HepG2 (cell line): Measurements from ENCODE around the gene RARG. TPM values are rescaled to one million over a fixed set of nuclear protein-coding genes. Genes with fewer than 3 reads are reported as not detected.

Experiments used
- ATAC-seq: fragments of 200-7000 bp; cut with Tn5 transposase; 3 replicates; pipeline ENCODE4 v1.9.1; 2020; ENCODE audit warnings: mild to moderate bottlenecking, moderate library complexity
- BruUV-seq: library from RNA; stranded (reverse); fragments of 400-500 nt; replicated peaks from 2 replicates; lab custom pipeline; 2021; lab: Mats Ljungman, UMichigan
- CTCF ChIA-PET: fragments of 300-600 bp; formaldehyde crosslinking; extraction: SDS; loops from one replicate; lab custom pipeline; 2021; ENCODE audit warnings: low total read pairs, inconsistent platforms, low intra/inter-chr PET ratio; lab: Yijun Ruan, JAX
- POLR2A ChIA-PET: fragments of 350-600 bp; sonication (Branson Sonifier 250); formaldehyde crosslinking; loops from one replicate; lab custom pipeline; 2020; ENCODE audit warnings: antibody characterized with exemption, inconsistent platforms; lab: Yijun Ruan, JAX
- DNase-seq: peaks from one replicate; pipeline ENCODE4 v3.0.0-alpha.2; 2015; ENCODE audit warnings: low spot score
- FAIRE-seq: peaks from 3 replicates; lab custom pipeline; 2011; peaks lifted over from hg19 to GRCh38; lab: Jason Lieb, UNC
- H2AFZ ChIP-seq: one replicate; pipeline ENCODE4 v1.6.1; 2011; ENCODE audit warnings: low read length, inconsistent platforms
- H3K27ac ChIP-seq: fragments of 300-600 bp; 3 replicates; pipeline ENCODE4 v1.8.0; 2011; ENCODE audit warnings: mixed run types, mild to moderate bottlenecking, mixed read lengths, low read length, inconsistent platforms; ENCODE audit not compliant: insufficient read depth; ENCODE audit errors: extremely low read length
- H3K27me3 ChIP-seq, 2 experiments: fragments of 200-600 bp in 1 of 2; 2 replicates in 1 of 2; 3 replicates in 1 of 2; pipeline versions ENCODE4 v1.6.0 to v1.8.0; 2011; ENCODE audit warnings: low read length in 2 of 2, mild to moderate bottlenecking in 2 of 2, moderate library complexity in 2 of 2, inconsistent platforms in 1 of 2; ENCODE audit not compliant: insufficient read depth in 2 of 2, control insufficient read depth in 1 of 2
- H3K36me3 ChIP-seq, 2 experiments: fragments of 200-600 bp in 1 of 2; replicated peaks in 1 of 2; 2 replicates in 1 of 2; 3 replicates in 1 of 2; pipeline versions ENCODE4 v1.5.1 to v1.8.0; 2011; ENCODE audit warnings: low read length in 2 of 2, inconsistent platforms in 1 of 2; ENCODE audit not compliant: insufficient read depth in 2 of 2, control insufficient read depth in 1 of 2
- H3K4me1 ChIP-seq: 2 replicates; pipeline ENCODE4 v1.5.1; 2012; ENCODE audit warnings: low read length, inconsistent platforms; ENCODE audit not compliant: insufficient read depth
- H3K4me2 ChIP-seq: 2 replicates; pipeline ENCODE4 v1.6.0; 2011; ENCODE audit warnings: low read depth, low read length, inconsistent platforms
- H3K4me3 ChIP-seq, 3 experiments: fragments of 200-600 bp in 1 of 3; sonication (generic), shearing (Covaris generic) in 1 of 3; replicated peaks in 1 of 3; 2 replicates each; pipeline ENCODE4 v1.5.1; 2011 to 2016; ENCODE audit warnings: low read length in 3 of 3, inconsistent platforms in 2 of 3, low read depth in 2 of 3, mild to moderate bottlenecking in 2 of 3, control low read depth in 1 of 3, mixed read lengths in 1 of 3; ENCODE audit not compliant: insufficient read depth in 1 of 3
- H3K79me2 ChIP-seq: one replicate; pipeline ENCODE4 v1.6.1; 2011; ENCODE audit warnings: low read length, inconsistent platforms; ENCODE audit not compliant: insufficient read depth
- H3K9ac ChIP-seq: 2 replicates; pipeline ENCODE4 v1.6.0; 2011; ENCODE audit warnings: mild to moderate bottlenecking, low read depth, low read length, inconsistent platforms; ENCODE audit not compliant: insufficient read depth
- H3K9me3 ChIP-seq: 2 replicates; pipeline ENCODE4 v1.5.1; 2012; ENCODE audit warnings: mild to moderate bottlenecking, low read length
- H4K20me1 ChIP-seq: 2 replicates; pipeline ENCODE4 v1.6.0; 2011; ENCODE audit warnings: inconsistent platforms, mild to moderate bottlenecking, low read length, moderate library complexity; ENCODE audit not compliant: insufficient read depth
- ASH2L ChIP-seq: fragments of 300-600, 200-600 bp; sonication (generic); IDR thresholded peaks from 2 replicates; pipeline ENCODE4 v1.7.0; 2017; ENCODE audit warnings: low read depth, mild to moderate bottlenecking, moderate library complexity, mixed read lengths, low read length; ENCODE audit not compliant: insufficient read length
- CC2D1A ChIP-seq: sonication (generic); formaldehyde crosslinking; IDR thresholded peaks from 2 replicates; pipeline ENCODE4 v1.8.1; 2023; ENCODE audit warnings: mild to moderate bottlenecking, missing genetic modification reagents
- GZF1 ChIP-seq: sonication (generic); formaldehyde crosslinking; IDR thresholded peaks from 2 replicates; pipeline ENCODE4 v1.5.1; 2020; ENCODE audit warnings: mild to moderate bottlenecking, missing genetic modification reagents
- ISL2 ChIP-seq: sonication (generic); formaldehyde crosslinking; IDR thresholded peaks from 2 replicates; pipeline ENCODE4 v1.5.0; 2020; ENCODE audit warnings: missing genetic modification reagents
- MED13 ChIP-seq: sonication (generic); formaldehyde crosslinking; IDR thresholded peaks from 2 replicates; pipeline ENCODE4 v1.5.0; 2020; ENCODE audit warnings: missing genetic modification reagents
- POLR2A ChIP-seq, 2 experiments: IDR thresholded peaks; 2 replicates each; pipeline ENCODE4 v1.6.1; 2011; ENCODE audit warnings: low read depth in 2 of 2, low read length in 2 of 2, mild to moderate bottlenecking in 1 of 2, moderate library complexity in 1 of 2; ENCODE audit not compliant: insufficient read depth in 1 of 2
- POLR2AphosphoS5 ChIP-seq: IDR thresholded peaks from 2 replicates; pipeline ENCODE4 v1.6.1; 2012; ENCODE audit warnings: low read depth, low read length
- SNRNP70 ChIP-seq: fragments of 200-400 bp; formaldehyde crosslinking; IDR thresholded peaks from 2 replicates; pipeline ENCODE4 v1.6.1; 2017; ENCODE audit warnings: mild to moderate bottlenecking, low read depth, low read length, moderate library complexity
- SRF ChIP-seq: IDR thresholded peaks from 2 replicates; pipeline ENCODE4 v1.6.1; 2011; ENCODE audit warnings: mild to moderate bottlenecking, low read depth, low read length, moderate library complexity
- U2AF2 ChIP-seq: fragments of 200-400 bp; formaldehyde crosslinking; IDR thresholded peaks from 2 replicates; pipeline ENCODE4 v1.6.1; 2017; ENCODE audit warnings: low read depth, mild to moderate bottlenecking, low read length
- ZBTB7A ChIP-seq: sonication (generic); formaldehyde crosslinking; IDR thresholded peaks from 2 replicates; pipeline ENCODE4 v1.8.0; 2022; ENCODE audit warnings: mild to moderate bottlenecking, missing genetic modification reagents
- ZNF263 ChIP-seq: sonication (generic); formaldehyde crosslinking; IDR thresholded peaks from 2 replicates; pipeline ENCODE4 v1.4.0; 2020; ENCODE audit warnings: missing genetic modification reagents
- ZNF329 ChIP-seq: sonication (generic); formaldehyde crosslinking; IDR thresholded peaks from 2 replicates; pipeline ENCODE4 v1.9.0; 2021; ENCODE audit warnings: low read depth, mild to moderate bottlenecking, missing genetic modification reagents
- ZNF83 ChIP-seq: sonication (generic); formaldehyde crosslinking; IDR thresholded peaks from 2 replicates; pipeline ENCODE4 v1.4.0; 2020; ENCODE audit warnings: missing genetic modification reagents, mild to moderate bottlenecking, borderline replicate concordance
- WGBS: methylation state at CpG from one replicate; pipeline ENCODE4 v1.1.6; 2017; ENCODE audit warnings: low lambda C conversion rate; 5-methylcytosine and 5-hydroxymethylcytosine counted together
- in situ Hi-C: cut with HindIII; loops from 2 replicates; pipeline ENCODE4 v1.10.0; 2017; ENCODE audit warnings: low pct_unique_long_range_greater_than_20kb; ENCODE audit not compliant: extremely low pct_ligation_motif_present
- intact Hi-C: fragments of 100-400 bp; cut with micrococcal nuclease; formaldehyde crosslinking; loops from one replicate; pipeline ENCODE4 v1.10.0; 2022; ENCODE audit not compliant: unreplicated experiment
- polyA plus RNA-seq, 8 experiments: library from polyadenylated mRNA; depleted of rRNA in 3 of 8; stranded (reverse) in 7 of 8; unstranded in 1 of 8; fragments of >200 nt; fragmentation: Illumina TruSeq in 4 of 8; extraction: Trizol in 4 of 8; gene quantifications; 2 replicates each; pipeline versions ENCODE4 v1.2.1 to v1.2.3, GENCODE V29; 2011 to 2016; ENCODE audit warnings: low read depth in 4 of 8, missing spikeins in 1 of 8, mixed read lengths in 1 of 8; ENCODE audit not compliant: insufficient read depth in 1 of 8
- total RNA-seq, 5 experiments: library from RNA; depleted of rRNA; stranded (reverse); fragments of >200 nt; fragmentation: Illumina TruSeq; extraction: Trizol; gene quantifications; 2 replicates each; pipeline ENCODE4 v1.2.3, GENCODE V29; 2016; ENCODE audit warnings: low read depth in 1 of 5
- TF ChIP-seq, protein P1 (sequence below): sonication (generic); formaldehyde crosslinking; IDR thresholded peaks from 2 replicates; pipeline ENCODE4 v1.8.1; 2023; ENCODE audit warnings: mild to moderate bottlenecking, moderate library complexity, missing genetic modification reagents
- TF ChIP-seq, protein P2 (sequence below): sonication (generic); formaldehyde crosslinking; IDR thresholded peaks from 2 replicates; pipeline ENCODE4 v1.4.0; 2020; ENCODE audit warnings: missing genetic modification reagents, borderline replicate concordance
- TF ChIP-seq, protein P3 (sequence below): sonication (generic); formaldehyde crosslinking; IDR thresholded peaks from 2 replicates; pipeline ENCODE4 v1.8.0; 2022; ENCODE audit warnings: missing genetic modification reagents, mild to moderate bottlenecking, moderate library complexity, borderline replicate concordance
- TF ChIP-seq, protein P4 (sequence below): sonication (generic); formaldehyde crosslinking; IDR thresholded peaks from 2 replicates; pipeline ENCODE4 v1.8.0; 2022; ENCODE audit warnings: mild to moderate bottlenecking, missing genetic modification reagents; ENCODE audit not compliant: insufficient replicate concordance

The RARG gene
- total and polyA plus RNA-seq, 2 of the 13 experiments (the other 11 are each of a cell fraction or from before 2014, with no cell fraction given): 0.77 to 1.5 TPM

DNA sequence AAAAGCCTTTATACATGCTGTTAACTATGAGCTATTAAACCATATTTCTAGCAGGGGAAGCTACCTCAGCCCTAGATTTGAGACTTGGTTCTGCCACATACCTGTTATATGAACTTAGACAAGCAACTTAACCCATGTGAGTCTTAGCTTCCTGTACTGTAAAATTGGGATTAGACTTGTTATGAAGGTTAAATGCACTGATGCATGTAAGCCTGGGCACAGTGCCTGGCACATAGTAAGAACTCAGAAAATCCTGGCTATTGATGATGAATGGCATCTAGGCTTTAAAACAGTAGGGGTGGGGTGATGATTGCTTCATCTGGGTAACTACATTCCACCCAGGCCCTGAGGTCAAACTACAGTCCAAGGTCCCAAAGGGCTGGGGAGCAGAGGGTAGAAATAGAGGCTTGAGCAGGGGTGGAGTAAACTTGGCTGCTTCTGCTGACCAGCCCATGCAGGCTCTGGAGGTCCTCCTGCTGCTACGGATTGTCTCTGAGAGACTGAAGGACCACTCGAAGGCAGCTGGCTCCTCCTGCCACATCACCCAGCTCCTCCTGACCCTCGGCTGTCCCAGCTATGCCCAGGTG lies 47.4 kb upstream of the RARG start:
- peak; percentile 71 for ATAC-seq
- peaks cover 15% of the 10 kb centered on the region for H3K4me1 ChIP-seq
- no peaks in the 10 kb centered on the region; a peak in 1 of 5 replicates for H3K27me3 ChIP-seq
- peak; percentile 16 for DNase-seq
- peak; percentile 23 for FAIRE-seq
- H3K9ac ChIP-seq: no peak overlapping the region
- H3K4me3 ChIP-seq: no peak overlapping the region
- H3K27ac ChIP-seq: peak overlapping the region; percentile 49
- BruUV-seq: no TSS peak
- no peak overlapping the region for H3K4me2 ChIP-seq
- peaks cover 18 to 61% of the 10 kb centered on the region in 2 experiments for H3K36me3 ChIP-seq
- H3K79me2 ChIP-seq: no peaks in the 10 kb centered on the region
- intact Hi-C loops (no loop called here), in situ Hi-C loops (no loop called here)
- H3K9me3 ChIP-seq: no peaks in the 10 kb centered on the region
- no peak overlapping the region for H2AFZ ChIP-seq
- no peaks in the 10 kb centered on the region for H4K20me1 ChIP-seq
- ChIA-PET CTCF (no interaction called here), POLR2A (interaction anchor here (1.0 to 1.3 kb wide), 2 partner anchors 11 to 16 kb away, joined by 3 to 5 read pairs; partner anchors contain the start of gene PFDN5)
- WGBS: 67% methylated on average over 3 of the region's 3 CpGs
- TF ChIP-seq GZF1 (CRISPR knock-in tag): no peak
- TF ChIP-seq ZNF83 (CRISPR knock-in tag): no peak
- TF ChIP-seq, protein P1, sequence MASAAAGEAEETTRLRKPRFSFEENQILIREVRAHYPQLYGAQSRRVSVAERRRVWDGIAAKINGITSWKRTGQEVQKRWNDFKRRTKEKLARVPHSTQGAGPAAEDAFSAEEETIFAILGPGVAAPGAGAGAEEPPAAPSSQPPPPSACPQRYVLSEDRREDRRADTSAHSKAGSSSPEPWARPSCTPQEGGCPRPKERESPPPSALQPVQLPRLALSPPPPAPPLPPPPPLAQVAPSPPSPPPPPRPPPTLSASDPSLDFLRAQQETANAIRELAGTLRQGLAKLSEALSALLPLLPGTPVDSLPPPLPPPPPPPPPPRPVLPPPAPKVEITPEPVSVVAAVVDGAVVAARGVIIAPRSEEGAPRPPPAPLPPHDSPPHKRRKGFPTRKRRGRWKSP (CRISPR knock-in tag): no peak
- no peak for TF ChIP-seq ZBTB7A (CRISPR knock-in tag)
- TF ChIP-seq, protein P2, sequence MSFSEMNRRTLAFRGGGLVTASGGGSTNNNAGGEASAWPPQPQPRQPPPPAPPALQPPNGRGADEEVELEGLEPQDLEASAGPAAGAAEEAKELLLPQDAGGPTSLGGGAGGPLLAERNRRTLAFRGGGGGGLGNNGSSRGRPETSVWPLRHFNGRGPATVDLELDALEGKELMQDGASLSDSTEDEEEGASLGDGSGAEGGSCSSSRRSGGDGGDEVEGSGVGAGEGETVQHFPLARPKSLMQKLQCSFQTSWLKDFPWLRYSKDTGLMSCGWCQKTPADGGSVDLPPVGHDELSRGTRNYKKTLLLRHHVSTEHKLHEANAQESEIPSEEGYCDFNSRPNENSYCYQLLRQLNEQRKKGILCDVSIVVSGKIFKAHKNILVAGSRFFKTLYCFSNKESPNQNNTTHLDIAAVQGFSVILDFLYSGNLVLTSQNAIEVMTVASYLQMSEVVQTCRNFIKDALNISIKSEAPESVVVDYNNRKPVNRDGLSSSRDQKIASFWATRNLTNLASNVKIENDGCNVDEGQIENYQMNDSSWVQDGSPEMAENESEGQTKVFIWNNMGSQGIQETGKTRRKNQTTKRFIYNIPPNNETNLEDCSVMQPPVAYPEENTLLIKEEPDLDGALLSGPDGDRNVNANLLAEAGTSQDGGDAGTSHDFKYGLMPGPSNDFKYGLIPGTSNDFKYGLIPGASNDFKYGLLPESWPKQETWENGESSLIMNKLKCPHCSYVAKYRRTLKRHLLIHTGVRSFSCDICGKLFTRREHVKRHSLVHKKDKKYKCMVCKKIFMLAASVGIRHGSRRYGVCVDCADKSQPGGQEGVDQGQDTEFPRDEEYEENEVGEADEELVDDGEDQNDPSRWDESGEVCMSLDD (CRISPR knock-in tag): 0 out of 2 replicates have a peak, but pooled peaks have one; percentile 52
- no peak for TF ChIP-seq ZNF263 (CRISPR knock-in tag)
- no peak for TF ChIP-seq ISL2
- no peak for TF ChIP-seq U2AF2
- TF ChIP-seq SNRNP70: no peak
- TF ChIP-seq MED13 (CRISPR knock-in tag): no peak
- TF ChIP-seq, protein P3, sequence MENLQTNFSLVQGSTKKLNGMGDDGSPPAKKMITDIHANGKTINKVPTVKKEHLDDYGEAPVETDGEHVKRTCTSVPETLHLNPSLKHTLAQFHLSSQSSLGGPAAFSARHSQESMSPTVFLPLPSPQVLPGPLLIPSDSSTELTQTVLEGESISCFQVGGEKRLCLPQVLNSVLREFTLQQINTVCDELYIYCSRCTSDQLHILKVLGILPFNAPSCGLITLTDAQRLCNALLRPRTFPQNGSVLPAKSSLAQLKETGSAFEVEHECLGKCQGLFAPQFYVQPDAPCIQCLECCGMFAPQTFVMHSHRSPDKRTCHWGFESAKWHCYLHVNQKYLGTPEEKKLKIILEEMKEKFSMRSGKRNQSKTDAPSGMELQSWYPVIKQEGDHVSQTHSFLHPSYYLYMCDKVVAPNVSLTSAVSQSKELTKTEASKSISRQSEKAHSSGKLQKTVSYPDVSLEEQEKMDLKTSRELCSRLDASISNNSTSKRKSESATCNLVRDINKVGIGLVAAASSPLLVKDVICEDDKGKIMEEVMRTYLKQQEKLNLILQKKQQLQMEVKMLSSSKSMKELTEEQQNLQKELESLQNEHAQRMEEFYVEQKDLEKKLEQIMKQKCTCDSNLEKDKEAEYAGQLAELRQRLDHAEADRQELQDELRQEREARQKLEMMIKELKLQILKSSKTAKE (CRISPR knock-in tag): no peak
- TF ChIP-seq POLR2A (IDR thresholded peaks at IDR 0.05; ENCODE audit: insufficient read depth in 1 of 2, low read depth in 2 of 2, low read length in 2 of 2): 0 out of 4 replicates have a peak, but pooled peaks of 1 of the 2 experiments have one; percentile 21
- no peak for TF ChIP-seq ASH2L
- TF ChIP-seq ZNF329 (CRISPR knock-in tag): no peak
- no peak for TF ChIP-seq CC2D1A (CRISPR knock-in tag)
- no peak for TF ChIP-seq POLR2AphosphoS5
- TF ChIP-seq, protein P4, sequence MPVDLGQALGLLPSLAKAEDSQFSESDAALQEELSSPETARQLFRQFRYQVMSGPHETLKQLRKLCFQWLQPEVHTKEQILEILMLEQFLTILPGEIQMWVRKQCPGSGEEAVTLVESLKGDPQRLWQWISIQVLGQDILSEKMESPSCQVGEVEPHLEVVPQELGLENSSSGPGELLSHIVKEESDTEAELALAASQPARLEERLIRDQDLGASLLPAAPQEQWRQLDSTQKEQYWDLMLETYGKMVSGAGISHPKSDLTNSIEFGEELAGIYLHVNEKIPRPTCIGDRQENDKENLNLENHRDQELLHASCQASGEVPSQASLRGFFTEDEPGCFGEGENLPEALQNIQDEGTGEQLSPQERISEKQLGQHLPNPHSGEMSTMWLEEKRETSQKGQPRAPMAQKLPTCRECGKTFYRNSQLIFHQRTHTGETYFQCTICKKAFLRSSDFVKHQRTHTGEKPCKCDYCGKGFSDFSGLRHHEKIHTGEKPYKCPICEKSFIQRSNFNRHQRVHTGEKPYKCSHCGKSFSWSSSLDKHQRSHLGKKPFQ: no peak
- no peak for TF ChIP-seq SRF
